Fibroblast of skin of scalp (primary cell): ENCODE measurements around the gene KCNMB1.

Source experiments
- DNase-seq: peaks from one replicate; pipeline ENCODE4 v3.0.0-alpha.2; 2013

The KCNMB1 gene

GRCh38 chr5:170338933-170339779 lies 50.0 kb downstream of the KCNMB1 start:
- DNase-seq, result no peak

- DNase-seq, result no peak
Observed at GRCh38 chr5:170338291-170338690, 50.9 kb downstream of the KCNMB1 start.

- DNase-seq, result no peak
Observed at GRCh38 chr5:170337045-170337733, 52.0 kb downstream of the KCNMB1 start.

- DNase-seq, result no peak
Observed at GRCh38 chr5:170336065-170336464, 53.1 kb downstream of the KCNMB1 start.

GRCh38 chr5:170334626-170335025 lies 54.5 kb downstream of the KCNMB1 start:
- no peak for DNase-seq

- DNase-seq, result no peak
Observed at GRCh38 chr5:170333161-170333910, 55.8 kb downstream of the KCNMB1 start.

- no peak for DNase-seq
Observed at GRCh38 chr5:170332058-170332457, 57.1 kb downstream of the KCNMB1 start.

GRCh38 chr5:170330568-170331054 lies 58.6 kb downstream of the KCNMB1 start:
- no peak for DNase-seq

GRCh38 chr5:170329524-170329923 lies 59.6 kb downstream of the KCNMB1 start:
- no peak for DNase-seq

- no peak for DNase-seq
Observed at GRCh38 chr5:170327829-170328228, 61.3 kb downstream of the KCNMB1 start.

- no peak for DNase-seq
Observed at GRCh38 chr5:170327168-170327567, 62.0 kb downstream of the KCNMB1 start.
